Measurements from ENCODE around the gene TMEM154. TPM values are rescaled to one million over a fixed set of nuclear protein-coding genes. Genes with fewer than 3 reads are reported as not detected.

Gene TMEM154
- total and polyA plus RNA-seq, 10 donors: 5.0 to 72.3 (median 27.4) TPM

DNA sequence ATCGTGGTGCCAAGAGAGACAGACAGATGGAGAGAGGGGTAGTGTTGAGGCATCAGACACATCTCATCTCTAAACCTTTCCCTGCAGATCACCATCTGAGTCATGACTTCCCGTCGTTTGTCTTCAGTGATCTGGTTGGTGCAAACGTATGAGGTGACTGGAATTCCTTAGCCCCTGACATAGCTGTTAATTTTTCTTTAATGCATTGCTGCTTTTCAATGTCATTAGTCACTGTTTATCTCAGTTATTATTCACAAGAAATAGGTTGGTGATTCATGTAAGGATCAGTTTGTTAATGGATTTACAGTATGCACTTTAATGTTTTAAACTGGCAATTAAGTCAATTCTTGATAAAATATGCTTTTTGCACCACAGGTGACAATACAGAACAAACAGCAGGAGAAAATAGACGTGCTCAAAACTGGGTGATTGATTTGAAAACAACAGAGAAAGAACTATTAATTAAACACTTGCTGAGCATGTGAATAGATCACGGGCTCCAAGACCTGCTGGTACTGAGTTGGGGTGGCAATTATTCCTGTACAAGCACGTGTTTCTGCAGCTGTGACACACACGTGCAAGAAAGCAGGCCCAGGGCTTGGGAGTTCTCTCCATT lies 1.3 kb upstream of the TMEM154 start:
- H3K4me3 ChIP-seq: peak overlapping the region in 1 of 8 donors; percentile 79
- WGBS, 5 donors: 64 to 80% (median 70%) methylated on average over 8 of the region's 8 CpGs
- peak overlapping the region in 5 of 8 donors; percentile 89 to 96 (median 92) for H3K27ac ChIP-seq
- H3K9me3 ChIP-seq: no peaks in the 10 kb centered on the region
- no peaks in the 10 kb centered on the region for H3K36me3 ChIP-seq
- TF ChIP-seq POLR2A (IDR thresholded peaks at IDR 0.05) (no peak), POLR2AphosphoS5 (IDR thresholded peaks at IDR 0.05) (no peak)
- TF ChIP-seq, protein P1, sequence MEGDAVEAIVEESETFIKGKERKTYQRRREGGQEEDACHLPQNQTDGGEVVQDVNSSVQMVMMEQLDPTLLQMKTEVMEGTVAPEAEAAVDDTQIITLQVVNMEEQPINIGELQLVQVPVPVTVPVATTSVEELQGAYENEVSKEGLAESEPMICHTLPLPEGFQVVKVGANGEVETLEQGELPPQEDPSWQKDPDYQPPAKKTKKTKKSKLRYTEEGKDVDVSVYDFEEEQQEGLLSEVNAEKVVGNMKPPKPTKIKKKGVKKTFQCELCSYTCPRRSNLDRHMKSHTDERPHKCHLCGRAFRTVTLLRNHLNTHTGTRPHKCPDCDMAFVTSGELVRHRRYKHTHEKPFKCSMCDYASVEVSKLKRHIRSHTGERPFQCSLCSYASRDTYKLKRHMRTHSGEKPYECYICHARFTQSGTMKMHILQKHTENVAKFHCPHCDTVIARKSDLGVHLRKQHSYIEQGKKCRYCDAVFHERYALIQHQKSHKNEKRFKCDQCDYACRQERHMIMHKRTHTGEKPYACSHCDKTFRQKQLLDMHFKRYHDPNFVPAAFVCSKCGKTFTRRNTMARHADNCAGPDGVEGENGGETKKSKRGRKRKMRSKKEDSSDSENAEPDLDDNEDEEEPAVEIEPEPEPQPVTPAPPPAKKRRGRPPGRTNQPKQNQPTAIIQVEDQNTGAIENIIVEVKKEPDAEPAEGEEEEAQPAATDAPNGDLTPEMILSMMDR (IDR thresholded peaks at IDR 0.05 in 8 of 11, conservative IDR thresholded peaks at IDR 0.05 in 3 of 11): no peak
- H3K27me3 ChIP-seq (replicated peaks in 1 of 7): no peaks in the 10 kb centered on the region
- peaks cover 9 to 75% (median 42%) of the 10 kb centered on the region in 6 donors for H3K4me1 ChIP-seq
- intact Hi-C loops (cut with DNase I; ENCODE audit: low total_unique reads): no loop called here
- no peak for DNase-seq

DNA sequence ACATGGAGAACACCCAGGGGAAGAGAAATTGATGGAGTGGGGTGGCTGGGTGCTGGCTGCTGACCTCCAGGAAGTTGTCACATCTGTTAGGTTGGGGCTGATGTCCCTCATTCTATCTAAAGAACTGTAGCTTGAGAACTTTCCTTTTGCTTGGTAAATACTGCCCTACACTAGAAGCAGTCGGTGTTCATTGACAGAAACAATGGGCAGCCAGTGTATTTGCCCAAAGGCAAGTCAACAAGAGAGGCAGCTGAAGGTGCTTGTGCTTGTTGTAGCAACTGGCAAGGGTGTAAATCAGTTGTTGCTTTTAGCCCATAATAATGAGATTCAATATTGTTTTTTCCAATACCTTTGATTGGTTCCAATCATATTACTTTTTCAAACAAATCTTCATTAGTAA lies 956 bp downstream of the TMEM154 start:
- DNase-seq: no peak
- 67 to 88% (median 84%) methylated on average over 1 of the region's 1 CpG for WGBS, 5 donors
- H3K4me3 ChIP-seq: peak overlapping the region in 7 of 8 donors; percentile 37 to 79 (median 49)
- H3K4me1 ChIP-seq: peaks cover 8 to 81% (median 42%) of the 10 kb centered on the region in 6 donors
- no peaks in the 10 kb centered on the region for H3K27me3 ChIP-seq (replicated peaks in 1 of 7)
- TF ChIP-seq, protein P1 (IDR thresholded peaks at IDR 0.05 in 8 of 11, conservative IDR thresholded peaks at IDR 0.05 in 3 of 11): no peak
- TF ChIP-seq POLR2A (IDR thresholded peaks at IDR 0.05) (no peak), POLR2AphosphoS5 (IDR thresholded peaks at IDR 0.05) (no peak)
- intact Hi-C loops (cut with DNase I; ENCODE audit: low total_unique reads): no loop called here
- no peaks in the 10 kb centered on the region for H3K9me3 ChIP-seq
- H3K36me3 ChIP-seq: peaks cover 0 to 12% (median 0%) of the 10 kb centered on the region in 6 donors
- H3K27ac ChIP-seq: peak overlapping the region in 7 of 8 donors; percentile 87 to 96 (median 91)

DNA sequence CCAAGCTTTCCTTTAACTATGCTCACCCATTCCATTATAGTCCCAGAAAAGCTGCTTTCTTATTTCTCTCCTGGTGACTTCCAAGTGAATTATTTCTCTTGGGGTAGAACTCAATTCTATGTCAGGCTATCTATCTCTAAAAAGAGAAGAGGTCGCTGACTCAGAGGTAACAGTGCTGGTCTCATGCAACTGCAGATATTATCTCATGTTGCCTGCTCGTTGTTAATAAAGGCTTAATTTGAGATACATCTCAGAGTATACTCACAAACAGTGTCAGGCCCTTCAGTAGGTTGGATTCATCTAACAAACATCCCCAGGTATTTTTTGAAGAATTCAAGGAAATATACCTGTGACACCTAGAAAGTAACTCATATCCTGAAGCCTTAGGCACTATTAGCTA lies 2.7 kb downstream of the TMEM154 start:
- Histone ChIP-seq H3K4me1 (peaks cover 5 to 71% (median 40%) of the 10 kb centered on the region in 6 donors), H3K36me3 (peaks cover 0 to 21% (median 0%) of the 10 kb centered on the region in 6 donors), H3K27me3 (replicated peaks in 1 of 7) (no peaks in the 10 kb centered on the region), H3K4me3 (peak overlapping the region in 1 of 8 donors; percentile 10), H3K9me3 (no peaks in the 10 kb centered on the region), H3K27ac (peak overlapping the region in 4 of 8 donors; percentile 53 to 96 (median 75))
- 74 to 83% (median 76%) methylated on average over 2 of the region's 2 CpGs for WGBS, 5 donors
- no peak for TF ChIP-seq POLR2A (IDR thresholded peaks at IDR 0.05)
- TF ChIP-seq, protein P1 (IDR thresholded peaks at IDR 0.05 in 8 of 11, conservative IDR thresholded peaks at IDR 0.05 in 3 of 11): no peak
- no peak for TF ChIP-seq POLR2AphosphoS5 (IDR thresholded peaks at IDR 0.05)
- intact Hi-C loops (cut with DNase I; ENCODE audit: low total_unique reads): no loop called here
- DNase-seq: no peak

DNA sequence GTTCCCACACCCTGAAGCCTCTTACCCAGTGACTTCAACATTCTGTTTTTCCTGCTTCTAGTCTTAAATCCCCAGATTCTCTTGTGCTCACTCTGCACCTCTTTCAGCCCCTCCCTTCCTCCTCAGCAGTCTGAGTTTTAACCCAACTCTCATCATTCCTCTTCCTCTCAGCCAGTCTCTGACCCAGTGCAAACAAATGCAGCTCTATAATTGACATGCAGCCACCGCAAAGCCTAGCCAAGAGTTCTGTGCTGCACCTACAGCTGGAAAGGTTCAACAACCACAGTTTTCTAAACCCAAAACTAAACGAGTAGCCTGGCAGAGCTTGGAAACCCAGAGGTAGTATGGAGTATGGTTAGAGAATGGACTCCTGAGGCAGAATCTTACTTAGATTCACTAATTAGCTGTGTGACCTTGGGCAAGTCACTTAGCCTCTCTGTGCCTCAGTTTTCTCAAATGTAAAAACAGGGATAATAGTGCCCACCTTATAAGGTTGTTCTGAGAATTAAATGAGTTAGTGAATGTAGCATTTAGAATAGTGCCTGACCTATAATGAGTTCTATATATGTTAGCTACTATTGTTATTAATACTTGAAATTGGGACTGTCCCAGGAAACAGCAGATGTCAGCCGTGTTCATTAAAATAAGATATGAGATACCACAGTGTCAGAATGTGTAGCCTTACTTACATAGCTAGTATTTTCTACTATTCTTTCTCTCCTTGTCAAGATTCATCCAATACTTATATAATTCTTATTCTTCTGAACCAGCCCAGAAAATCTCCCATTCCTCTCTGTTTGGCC lies 3.5 kb downstream of the TMEM154 start:
- peak overlapping the region in 1 of 8 donors; percentile 39 for H3K4me3 ChIP-seq
- DNase-seq: no peak
- H3K27me3 ChIP-seq (replicated peaks in 1 of 7): no peaks in the 10 kb centered on the region
- H3K27ac ChIP-seq: peak overlapping the region in 5 of 8 donors; percentile 31 to 96 (median 57)
- peaks cover 0 to 21% (median 0%) of the 10 kb centered on the region in 6 donors for H3K36me3 ChIP-seq
- WGBS, 5 donors: 50 to 73% (median 62%) methylated on average over 3 of the region's 3 CpGs
- peaks cover 5 to 69% (median 40%) of the 10 kb centered on the region in 6 donors for H3K4me1 ChIP-seq
- no peaks in the 10 kb centered on the region for H3K9me3 ChIP-seq
- intact Hi-C loops (cut with DNase I; ENCODE audit: low total_unique reads): no loop called here
- TF ChIP-seq, protein P1 (IDR thresholded peaks at IDR 0.05 in 8 of 11, conservative IDR thresholded peaks at IDR 0.05 in 3 of 11): no peak
- TF ChIP-seq POLR2A (IDR thresholded peaks at IDR 0.05) (no peak), POLR2AphosphoS5 (IDR thresholded peaks at IDR 0.05) (no peak)

Measured in spleen (tissue), 11 donors.